Activated naive CD8-positive, alpha-beta T cell treated with anti-CD3 and anti-CD28 coated beads, Interleukin-2, amount 50 U/mL, for 24 hours (primary cell): ENCODE measurements around the gene LRMDA.

Experiments
- ATAC-seq: fragments of 150-1000 bp; cut with Tn5 transposase; one replicate; pipeline ENCODE4 v1.10.0; 2021
- DNase-seq: peaks from one replicate; pipeline ENCODE4 v3.0.0; 2021
- H3K27ac Mint-ChIP-seq: one replicate; pipeline ENCODE4 v1.8.0; 2021; ENCODE audit warnings: mild to moderate bottlenecking, mixed read lengths
- H3K27me3 Mint-ChIP-seq: one replicate; pipeline ENCODE4 v1.8.0; 2021; ENCODE audit warnings: mixed read lengths
- H3K36me3 Mint-ChIP-seq: one replicate; pipeline ENCODE4 v1.8.0; 2021; ENCODE audit warnings: low read depth, mixed read lengths
- H3K4me1 Mint-ChIP-seq: one replicate; pipeline ENCODE4 v1.8.0; 2021; ENCODE audit warnings: mixed read lengths
- H3K4me3 Mint-ChIP-seq: one replicate; pipeline ENCODE4 v1.8.0; 2021; ENCODE audit warnings: mild to moderate bottlenecking, moderate library complexity, mixed read lengths
- H3K9me3 Mint-ChIP-seq: one replicate; pipeline ENCODE4 v1.8.0; 2021; ENCODE audit warnings: mixed read lengths

Gene LRMDA

DNA sequence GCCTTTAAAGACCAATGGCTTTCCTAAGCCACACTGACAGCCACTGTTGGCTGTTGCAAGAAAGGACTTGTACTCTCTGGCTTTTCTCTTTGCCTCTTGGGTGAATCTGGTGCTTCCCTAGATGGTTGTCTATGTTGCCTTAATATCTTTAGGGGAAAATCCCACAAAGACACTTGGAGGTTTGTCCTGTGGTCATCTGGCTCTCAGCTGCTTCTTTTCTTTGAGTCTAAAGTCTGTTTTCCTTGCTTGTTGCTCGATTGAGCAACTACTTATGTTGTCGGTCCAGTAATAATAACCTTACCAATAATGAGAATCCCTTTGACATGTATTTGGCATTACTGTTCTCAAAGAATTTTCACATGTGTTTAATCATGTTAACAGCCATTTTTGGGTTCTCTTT, 537.6 kb downstream of the LRMDA start:
- Mint-ChIP-seq H3K4me1 (no peaks in the 10 kb centered on the region), H3K36me3 (no peaks in the 10 kb centered on the region), H3K27ac (no peak overlapping the region), H3K4me3 (no peak overlapping the region), H3K9me3 (no peaks in the 10 kb centered on the region), H3K27me3 (no peaks in the 10 kb centered on the region)
- DNase-seq (no peak), ATAC-seq (no peak)

- ATAC-seq (no peak), DNase-seq (no peak)
- no peak overlapping the region for H3K27ac Mint-ChIP-seq
- no peak overlapping the region for H3K4me3 Mint-ChIP-seq
- H3K27me3 Mint-ChIP-seq = no peaks in the 10 kb centered on the region
- H3K9me3 Mint-ChIP-seq = no peaks in the 10 kb centered on the region
- H3K4me1 Mint-ChIP-seq = no peaks in the 10 kb centered on the region
- no peaks in the 10 kb centered on the region for H3K36me3 Mint-ChIP-seq
These were observed 540.2 kb downstream of the LRMDA start for GRCh38 chr10:75971402-75972211.

DNA sequence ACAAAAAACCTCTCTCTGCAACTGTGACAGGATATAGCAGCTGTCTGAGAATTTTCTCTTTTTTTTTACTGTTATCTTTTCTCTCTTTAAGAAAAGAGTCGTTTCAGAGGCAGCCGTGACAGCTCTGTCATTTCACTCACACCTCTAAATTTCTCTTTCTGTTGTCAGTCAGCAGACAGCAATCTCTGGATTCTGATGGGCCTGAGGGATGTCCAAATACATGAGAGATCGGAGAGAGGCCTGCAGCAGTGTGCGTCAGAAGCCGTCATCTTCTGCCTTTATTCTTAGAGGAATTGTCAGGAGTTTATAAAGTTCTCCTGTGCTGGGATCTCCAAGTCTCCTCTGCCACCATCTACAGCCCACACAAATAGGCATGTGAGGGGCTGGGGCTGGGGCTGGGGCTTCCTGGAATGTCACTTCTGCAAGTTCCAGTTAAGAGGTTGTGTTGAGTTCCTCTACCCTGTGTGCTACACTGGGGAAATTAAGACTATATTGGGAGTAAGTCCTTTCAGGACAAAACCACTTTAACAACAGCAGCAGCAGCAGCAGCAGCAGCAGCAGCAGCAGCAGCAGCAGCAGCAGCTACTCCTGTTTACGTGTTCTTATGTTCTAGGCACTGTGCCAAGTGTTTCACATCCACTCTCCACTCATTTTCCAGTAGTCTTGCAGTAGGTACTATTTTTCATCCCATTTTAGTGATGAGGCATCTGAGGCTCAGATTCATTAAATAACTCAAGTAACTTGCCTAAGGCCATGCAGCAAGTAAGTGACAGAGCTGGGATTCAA, 541.3 kb downstream of the LRMDA start:
- no peaks in the 10 kb centered on the region for H3K4me1 Mint-ChIP-seq

GRCh38 chr10:75974080-75974479, 542.7 kb downstream of the LRMDA start:
- Mint-ChIP-seq H3K36me3 (no peaks in the 10 kb centered on the region), H3K4me1 (no peaks in the 10 kb centered on the region), H3K27ac (no peak overlapping the region), H3K27me3 (no peaks in the 10 kb centered on the region), H3K4me3 (no peak overlapping the region), H3K9me3 (no peaks in the 10 kb centered on the region)
- no peak for DNase-seq
- no peak for ATAC-seq

More for the DNA sequence above, 541.3 kb downstream of the LRMDA start:
- H3K27me3 Mint-ChIP-seq = no peaks in the 10 kb centered on the region
- H3K27ac Mint-ChIP-seq = no peak overlapping the region
- H3K36me3 Mint-ChIP-seq = no peaks in the 10 kb centered on the region
- ATAC-seq (no peak), DNase-seq (no peak)
- H3K4me3 Mint-ChIP-seq = no peak overlapping the region
- no peaks in the 10 kb centered on the region for H3K9me3 Mint-ChIP-seq

GRCh38 chr10:75976681-75977080, 545.3 kb downstream of the LRMDA start:
- DNase-seq (no peak), ATAC-seq (no peak)
- H3K27ac Mint-ChIP-seq = no peak overlapping the region
- no peaks in the 10 kb centered on the region for H3K9me3 Mint-ChIP-seq
- H3K4me1 Mint-ChIP-seq = no peaks in the 10 kb centered on the region
- H3K27me3 Mint-ChIP-seq = no peaks in the 10 kb centered on the region
- no peaks in the 10 kb centered on the region for H3K36me3 Mint-ChIP-seq
- no peak overlapping the region for H3K4me3 Mint-ChIP-seq

DNA sequence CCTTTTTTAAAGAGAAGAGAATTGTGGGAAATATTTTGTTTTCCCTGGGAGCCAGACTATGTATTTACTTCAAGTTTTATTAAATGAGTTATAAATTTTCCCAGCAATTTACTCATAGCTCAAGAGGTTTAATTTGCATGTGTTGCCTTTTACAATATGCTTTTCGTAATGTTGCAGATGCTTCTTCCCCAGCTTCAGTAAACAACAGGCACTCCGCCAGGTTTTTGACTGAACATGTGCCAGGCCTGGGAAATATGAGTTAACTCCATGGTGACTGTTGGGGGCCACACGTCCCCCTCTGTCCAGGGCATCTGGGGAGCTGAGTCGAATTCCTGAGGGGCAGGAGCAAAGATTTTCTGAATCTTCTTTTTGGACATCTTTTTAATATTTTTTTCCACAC, 545.7 kb downstream of the LRMDA start:
- H3K4me3 Mint-ChIP-seq = no peak overlapping the region
- H3K36me3 Mint-ChIP-seq = no peaks in the 10 kb centered on the region
- H3K4me1 Mint-ChIP-seq = no peaks in the 10 kb centered on the region
- DNase-seq = no peak
- no peak overlapping the region for H3K27ac Mint-ChIP-seq
- ATAC-seq = no peak
- peaks cover 2% of the 10 kb centered on the region for H3K27me3 Mint-ChIP-seq
- no peaks in the 10 kb centered on the region for H3K9me3 Mint-ChIP-seq

DNA sequence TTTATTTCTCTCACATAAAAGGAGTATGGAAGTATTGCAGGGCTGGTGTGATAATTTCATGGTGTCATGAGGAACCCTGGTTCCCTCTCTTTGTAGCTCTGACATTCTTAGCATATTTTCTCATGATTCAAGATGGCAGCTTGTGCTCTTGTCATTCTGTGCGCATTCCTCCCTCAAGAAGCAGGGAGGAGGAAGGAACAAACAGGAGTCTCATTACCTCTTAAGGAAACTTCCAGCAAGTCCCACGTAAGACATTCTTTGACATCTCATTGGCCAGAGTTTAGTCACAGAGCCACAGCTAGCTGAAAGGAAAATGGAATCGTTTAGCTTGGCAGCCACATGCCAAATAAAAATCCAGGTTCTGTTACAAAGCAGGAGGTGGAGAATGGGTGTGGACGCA, 546.8 kb downstream of the LRMDA start:
- no peaks in the 10 kb centered on the region for H3K4me1 Mint-ChIP-seq
- no peaks in the 10 kb centered on the region for H3K9me3 Mint-ChIP-seq
- ATAC-seq (no peak), DNase-seq (no peak)
- no peaks in the 10 kb centered on the region for H3K36me3 Mint-ChIP-seq
- H3K27me3 Mint-ChIP-seq = peaks cover 2% of the 10 kb centered on the region
- H3K4me3 Mint-ChIP-seq = no peak overlapping the region
- no peak overlapping the region for H3K27ac Mint-ChIP-seq

DNA sequence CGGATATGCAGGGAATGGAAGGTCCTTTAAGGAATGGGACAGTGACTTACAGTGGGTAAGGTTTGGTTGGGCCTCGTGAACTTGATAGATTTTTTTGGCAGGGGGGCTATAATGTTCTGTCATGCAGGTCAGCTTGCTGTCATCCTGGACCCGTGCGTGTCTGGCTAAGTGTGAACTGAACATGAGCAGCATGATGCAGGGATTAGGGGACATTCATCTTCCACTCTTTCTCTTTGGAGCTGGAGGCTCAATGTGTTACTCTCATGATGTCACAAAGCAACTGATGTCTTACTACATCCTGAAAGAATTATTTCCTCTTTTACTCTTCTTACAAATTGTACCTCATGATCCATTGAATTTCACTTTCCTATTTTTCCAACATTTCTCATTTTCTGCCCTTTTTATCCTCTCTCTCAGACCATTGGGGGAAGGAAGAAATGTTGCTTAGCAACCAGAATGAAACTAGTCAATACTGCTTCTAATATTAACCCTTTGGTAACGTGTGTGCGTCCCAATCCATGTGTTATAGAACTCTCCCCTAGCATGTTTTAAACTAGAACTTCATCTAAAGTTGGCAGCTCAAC, 549.1 kb downstream of the LRMDA start:
- ATAC-seq (no peak), DNase-seq (no peak)
- no peaks in the 10 kb centered on the region for H3K36me3 Mint-ChIP-seq
- no peak overlapping the region for H3K4me3 Mint-ChIP-seq
- H3K4me1 Mint-ChIP-seq = no peaks in the 10 kb centered on the region
- no peak overlapping the region for H3K27ac Mint-ChIP-seq
- no peaks in the 10 kb centered on the region for H3K9me3 Mint-ChIP-seq
- H3K27me3 Mint-ChIP-seq = peaks cover 2% of the 10 kb centered on the region

GRCh38 chr10:75982611-75983369, 551.4 kb downstream of the LRMDA start:
- H3K4me3 Mint-ChIP-seq = no peak overlapping the region
- H3K9me3 Mint-ChIP-seq = no peaks in the 10 kb centered on the region
- ATAC-seq = no peak
- DNase-seq = no peak
- no peaks in the 10 kb centered on the region for H3K4me1 Mint-ChIP-seq
- H3K27ac Mint-ChIP-seq = no peak overlapping the region
- H3K36me3 Mint-ChIP-seq = no peaks in the 10 kb centered on the region
- peaks cover 2% of the 10 kb centered on the region for H3K27me3 Mint-ChIP-seq

DNA sequence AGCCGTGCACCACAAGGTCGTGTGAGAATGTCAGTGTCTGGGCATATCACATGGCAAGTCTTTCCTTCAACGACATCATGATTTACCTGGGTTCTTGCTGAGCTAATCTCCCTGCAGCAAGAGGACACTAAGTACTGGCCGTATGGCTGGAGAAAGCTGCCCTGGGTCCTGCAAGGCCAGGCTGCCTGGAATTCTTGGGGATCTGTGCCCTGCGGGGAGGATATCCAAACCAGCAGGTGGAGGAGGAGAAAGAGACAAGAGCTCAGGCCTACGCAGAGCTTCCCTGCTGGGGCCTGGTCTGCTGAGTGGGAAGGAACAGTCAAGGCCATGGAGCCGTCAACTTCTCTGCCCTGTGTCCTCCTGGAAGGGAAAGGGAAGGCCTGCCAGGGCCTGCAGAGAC, 552.6 kb downstream of the LRMDA start:
- H3K27ac Mint-ChIP-seq = no peak overlapping the region
- no peak overlapping the region for H3K4me3 Mint-ChIP-seq
- no peaks in the 10 kb centered on the region for H3K36me3 Mint-ChIP-seq
- DNase-seq (no peak), ATAC-seq (no peak)
- no peaks in the 10 kb centered on the region for H3K4me1 Mint-ChIP-seq
- no peaks in the 10 kb centered on the region for H3K9me3 Mint-ChIP-seq
- peaks cover 2% of the 10 kb centered on the region for H3K27me3 Mint-ChIP-seq

- Mint-ChIP-seq H3K4me1 (no peaks in the 10 kb centered on the region), H3K36me3 (no peaks in the 10 kb centered on the region), H3K27me3 (no peaks in the 10 kb centered on the region), H3K4me3 (no peak overlapping the region), H3K27ac (no peak overlapping the region), H3K9me3 (no peaks in the 10 kb centered on the region)
- no peak for DNase-seq
- no peak for ATAC-seq
These were observed 556.2 kb downstream of the LRMDA start for GRCh38 chr10:75987616-75988015.

GRCh38 chr10:75994357-75995040, 563.1 kb downstream of the LRMDA start:
- H3K27me3 Mint-ChIP-seq = no peaks in the 10 kb centered on the region
- DNase-seq (no peak), ATAC-seq (no peak)
- no peaks in the 10 kb centered on the region for H3K36me3 Mint-ChIP-seq
- no peaks in the 10 kb centered on the region for H3K4me1 Mint-ChIP-seq
- H3K27ac Mint-ChIP-seq = no peak overlapping the region
- H3K4me3 Mint-ChIP-seq = no peak overlapping the region
- H3K9me3 Mint-ChIP-seq = no peaks in the 10 kb centered on the region

DNA sequence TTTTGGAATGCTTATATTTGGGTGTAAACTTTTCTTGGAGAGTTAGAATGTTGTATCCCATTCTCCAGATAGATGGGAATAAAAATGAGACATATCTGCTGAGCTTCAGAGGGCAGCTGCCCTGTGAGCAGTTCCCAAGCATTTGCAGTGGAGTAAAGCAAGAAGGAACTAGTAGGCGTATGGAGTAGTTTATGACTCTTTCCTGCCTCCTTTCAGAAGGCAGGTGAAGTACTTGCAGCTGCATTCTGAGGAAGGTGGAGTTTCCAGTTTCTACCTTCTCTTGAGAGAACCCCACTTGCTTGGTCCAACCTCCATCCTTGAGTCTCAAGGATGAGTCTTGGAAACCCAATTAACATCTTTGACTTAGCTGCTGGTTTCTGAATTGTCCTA, 563.6 kb downstream of the LRMDA start:
- Mint-ChIP-seq H3K4me1 (no peaks in the 10 kb centered on the region), H3K27ac (no peak overlapping the region), H3K4me3 (no peak overlapping the region), H3K27me3 (no peaks in the 10 kb centered on the region), H3K9me3 (no peaks in the 10 kb centered on the region), H3K36me3 (no peaks in the 10 kb centered on the region)
- no peak for ATAC-seq
- no peak for DNase-seq

DNA sequence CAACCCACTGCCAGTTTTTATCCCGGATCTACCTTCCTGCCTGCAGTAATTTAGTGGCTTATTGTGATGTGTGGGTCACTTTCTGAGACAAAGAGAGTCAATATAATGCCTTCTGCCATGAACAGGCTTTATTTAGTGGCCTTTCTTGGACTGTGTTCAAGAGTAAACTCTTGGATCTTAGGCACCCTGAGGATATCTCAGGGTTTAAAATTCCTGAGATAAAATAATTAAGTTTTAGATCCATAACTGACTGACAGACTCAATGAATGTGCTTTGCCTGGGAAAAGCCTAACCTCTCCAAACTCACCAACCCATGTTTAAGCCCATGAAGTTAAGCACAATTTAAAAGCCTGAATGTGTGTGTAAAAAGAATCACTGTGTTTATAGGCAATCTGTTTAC, 564.3 kb downstream of the LRMDA start:
- H3K9me3 Mint-ChIP-seq = no peaks in the 10 kb centered on the region
- DNase-seq = no peak
- H3K4me3 Mint-ChIP-seq = no peak overlapping the region
- no peaks in the 10 kb centered on the region for H3K4me1 Mint-ChIP-seq
- no peak overlapping the region for H3K27ac Mint-ChIP-seq
- no peaks in the 10 kb centered on the region for H3K27me3 Mint-ChIP-seq
- H3K36me3 Mint-ChIP-seq = no peaks in the 10 kb centered on the region
- no peak for ATAC-seq
